D721Med (cell line): ENCODE results near the gene CDYL2.
A peak's percentile ranks its signal among the peaks of the same experiment; 100 is the strongest.

Experiments
- DNase-seq: peaks from one replicate; pipeline ENCODE4 v3.0.0; 2011; ENCODE audit warnings: low spot score; ENCODE audit not compliant: insufficient read length
- FAIRE-seq: peaks from 2 replicates; lab custom pipeline; 2011; peaks lifted over from hg19 to GRCh38; lab: Jason Lieb, UNC
- CTCF ChIP-seq: IDR thresholded peaks from 2 replicates; pipeline ENCODE4 v1.5.1; 2012; ENCODE audit warnings: mild to moderate bottlenecking, control low read depth; ENCODE audit not compliant: insufficient read depth; ENCODE audit errors: missing control alignments

Gene CDYL2, protein sequence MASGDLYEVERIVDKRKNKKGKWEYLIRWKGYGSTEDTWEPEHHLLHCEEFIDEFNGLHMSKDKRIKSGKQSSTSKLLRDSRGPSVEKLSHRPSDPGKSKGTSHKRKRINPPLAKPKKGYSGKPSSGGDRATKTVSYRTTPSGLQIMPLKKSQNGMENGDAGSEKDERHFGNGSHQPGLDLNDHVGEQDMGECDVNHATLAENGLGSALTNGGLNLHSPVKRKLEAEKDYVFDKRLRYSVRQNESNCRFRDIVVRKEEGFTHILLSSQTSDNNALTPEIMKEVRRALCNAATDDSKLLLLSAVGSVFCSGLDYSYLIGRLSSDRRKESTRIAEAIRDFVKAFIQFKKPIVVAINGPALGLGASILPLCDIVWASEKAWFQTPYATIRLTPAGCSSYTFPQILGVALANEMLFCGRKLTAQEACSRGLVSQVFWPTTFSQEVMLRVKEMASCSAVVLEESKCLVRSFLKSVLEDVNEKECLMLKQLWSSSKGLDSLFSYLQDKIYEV

DNA sequence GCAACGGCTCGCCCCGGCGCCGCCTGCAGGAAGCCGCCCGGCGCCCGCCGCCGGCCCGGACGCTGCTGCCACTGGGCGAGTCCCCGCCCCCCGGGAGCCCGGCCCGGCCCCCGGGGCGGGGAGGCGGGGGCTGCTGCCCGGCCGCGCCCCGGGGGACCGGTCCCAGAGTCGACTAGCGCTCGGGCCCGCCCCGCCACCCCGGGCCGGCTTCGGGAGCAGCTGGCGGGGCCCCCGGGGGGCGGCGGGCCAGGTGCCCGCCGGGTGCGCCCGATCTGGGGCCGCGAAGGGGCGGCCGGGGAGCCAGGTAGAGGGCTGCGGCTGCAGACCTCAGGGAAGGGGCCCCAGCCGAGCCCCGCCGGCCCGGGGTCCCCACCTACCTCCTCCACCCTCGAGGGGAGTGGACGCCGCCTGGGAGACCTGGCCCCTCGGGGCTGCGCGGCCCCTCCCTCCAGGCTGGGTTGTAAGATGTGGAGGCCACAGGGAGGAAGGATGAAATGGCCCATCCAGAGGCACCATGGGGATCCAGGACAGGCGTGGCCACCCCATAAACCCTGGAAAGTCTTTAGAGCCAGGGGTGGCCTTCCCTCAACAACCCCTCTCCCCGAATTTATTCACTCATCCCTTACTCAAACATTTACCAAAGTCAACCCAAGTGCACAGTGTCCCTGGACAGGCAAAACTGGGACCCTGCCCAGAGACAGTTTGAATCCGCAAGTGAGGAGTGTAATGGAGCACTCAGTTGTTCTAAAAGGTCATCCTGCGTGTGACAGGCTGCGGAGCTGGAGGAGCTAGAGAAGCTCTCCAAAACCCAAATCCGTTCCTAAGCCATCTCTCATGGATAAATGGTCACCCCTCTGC lies at the start of gene CDYL2:
Gene CDYL2, minus strand, starts transcription at position 73 of the 858 bp plus-strand sequence. CDS start 425 bp downstream, outside the sequence.
- no peak for DNase-seq
- no peak for FAIRE-seq
- TF ChIP-seq CTCF, result no peak

GRCh38 chr16:80852261-80852872 lies 48.0 kb upstream of the CDYL2 start:
- FAIRE-seq, result no peak
- TF ChIP-seq CTCF, result peak; percentile 15
- no peak for DNase-seq

DNA sequence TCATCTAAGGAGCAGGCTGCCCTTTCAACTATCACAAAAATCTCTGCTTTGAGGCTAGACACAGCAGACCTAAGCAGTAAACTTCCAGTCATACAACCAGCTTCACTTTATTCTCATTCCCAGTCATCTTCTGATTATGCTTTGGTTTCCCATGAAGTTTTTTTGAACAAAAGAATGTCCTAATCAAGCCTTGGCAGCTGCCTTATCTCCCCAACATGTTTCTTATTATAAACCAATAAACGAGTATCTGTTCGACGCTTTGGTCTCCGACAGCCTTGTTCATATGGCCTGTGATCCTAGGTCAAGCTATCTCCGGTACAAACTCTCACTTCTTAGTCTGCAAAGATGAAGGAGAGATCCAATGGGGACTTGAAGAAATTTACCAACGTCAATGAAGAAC lies 47.4 kb upstream of the CDYL2 start:
- DNase-seq, result no peak
- no peak for TF ChIP-seq CTCF
- no peak for FAIRE-seq

GRCh38 chr16:80850757-80851156 lies 46.4 kb upstream of the CDYL2 start:
- no peak for TF ChIP-seq CTCF
- FAIRE-seq, result no peak
- DNase-seq, result no peak

DNA sequence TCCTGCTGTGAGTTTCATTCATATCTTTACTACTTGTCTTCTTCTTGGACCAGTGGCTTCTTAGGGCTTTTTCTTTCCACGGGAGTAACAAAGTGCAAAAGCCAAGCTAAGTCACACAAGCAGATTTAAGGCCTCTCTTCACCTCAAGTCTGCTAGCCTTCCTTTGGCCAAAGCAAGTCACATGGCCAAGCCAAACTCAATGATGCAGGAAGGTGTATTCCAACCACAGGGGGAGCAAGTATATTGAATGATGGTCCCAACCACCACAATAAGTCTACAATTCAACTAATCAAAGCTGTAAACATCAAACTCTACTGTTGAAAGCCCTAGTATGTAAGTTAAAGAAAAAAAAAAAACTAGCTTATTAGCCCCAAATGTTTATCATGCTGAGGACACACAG lies 44.5 kb upstream of the CDYL2 start:
- DNase-seq (no peak), FAIRE-seq (no peak)
- no peak for TF ChIP-seq CTCF

- FAIRE-seq, result no peak
- DNase-seq, result no peak
- TF ChIP-seq CTCF, result no peak
Measured at GRCh38 chr16:80846680-80847079, 42.3 kb upstream of the CDYL2 start.
